Thyroid gland (tissue), 4 donors: ENCODE data around the gene ZBTB1. TPM values are rescaled to one million over a fixed set of nuclear protein-coding genes. Genes with fewer than 3 reads are reported as not detected.
A peak's percentile ranks its signal among the peaks of the same experiment; 100 is the strongest.

ENCODE experiments used
- DNase-seq, 2 donors: peaks; one replicate each; pipeline ENCODE4 v3.0.0-alpha.2; 2019
- H3K27ac ChIP-seq, 3 donors: fragments of 200-600 bp; sonication (generic); 1 replicate in 2 of 3; 2 replicates in 1 of 3; pipeline ENCODE4 v1.5.1; 2016 to 2019; ENCODE audit warnings: mild to moderate bottlenecking in 1 of 3, moderate library complexity in 1 of 3
- H3K27me3 ChIP-seq: fragments of 200-600 bp; sonication (generic); one replicate; pipeline ENCODE4 v1.5.1; 2019
- H3K36me3 ChIP-seq, 2 donors: fragments of 200-600 bp; sonication (generic); one replicate each; pipeline ENCODE4 v1.5.1; 2016 to 2019
- H3K4me1 ChIP-seq, 2 donors: fragments of 200-600 bp; sonication (generic); one replicate each; pipeline ENCODE4 v1.5.1; 2017 to 2019
- H3K4me3 ChIP-seq, 3 donors: fragments of 200-600 bp; sonication (generic); replicated peaks in 1 of 3; 1 replicate in 2 of 3; 2 replicates in 1 of 3; pipeline ENCODE4 v1.5.1; 2016; ENCODE audit warnings: mild to moderate bottlenecking in 1 of 3
- H3K9me3 ChIP-seq: fragments of 200-600 bp; sonication (generic); one replicate; pipeline ENCODE4 v1.5.1; 2017
- POLR2A ChIP-seq, 2 donors: fragments of 450-650 bp; IDR thresholded peaks; one replicate each; pipeline ENCODE4 v1.6.1; 2017; ENCODE audit warnings: antibody characterized with exemption in 2 of 2, mild to moderate bottlenecking in 2 of 2, moderate library complexity in 1 of 2
- WGBS, 2 donors: methylation state at CpG; one replicate each; pipeline ENCODE4 v1.1.5; 2017; 5-methylcytosine and 5-hydroxymethylcytosine counted together
- intact Hi-C: fragments of 100-400 bp; cut with DNase I; formaldehyde crosslinking; loops from one replicate; pipeline ENCODE4 v1.15.1; 2023
- total RNA-seq, 4 donors: library from RNA; depleted of rRNA; stranded (reverse); fragments of >200 nt; gene quantifications; one replicate each; pipeline ENCODE4 v1.2.3, GENCODE V29; 2016
- TF ChIP-seq, protein P1 (sequence below), 6 experiments: fragments of 200-600 bp in 3 of 6; fragments of 450-650 bp in 3 of 6; sonication (generic) in 3 of 6; IDR thresholded peaks; one replicate each; pipeline ENCODE4 v1.5.1; 2016 to 2019; ENCODE audit warnings: antibody characterized with exemption in 6 of 6, mild to moderate bottlenecking in 2 of 6, inconsistent platforms in 1 of 6, moderate library complexity in 1 of 6

Gene ZBTB1
- total RNA-seq, 4 donors from 2014 or later = 44.5 to 72.0 (median 55.9) TPM

DNA sequence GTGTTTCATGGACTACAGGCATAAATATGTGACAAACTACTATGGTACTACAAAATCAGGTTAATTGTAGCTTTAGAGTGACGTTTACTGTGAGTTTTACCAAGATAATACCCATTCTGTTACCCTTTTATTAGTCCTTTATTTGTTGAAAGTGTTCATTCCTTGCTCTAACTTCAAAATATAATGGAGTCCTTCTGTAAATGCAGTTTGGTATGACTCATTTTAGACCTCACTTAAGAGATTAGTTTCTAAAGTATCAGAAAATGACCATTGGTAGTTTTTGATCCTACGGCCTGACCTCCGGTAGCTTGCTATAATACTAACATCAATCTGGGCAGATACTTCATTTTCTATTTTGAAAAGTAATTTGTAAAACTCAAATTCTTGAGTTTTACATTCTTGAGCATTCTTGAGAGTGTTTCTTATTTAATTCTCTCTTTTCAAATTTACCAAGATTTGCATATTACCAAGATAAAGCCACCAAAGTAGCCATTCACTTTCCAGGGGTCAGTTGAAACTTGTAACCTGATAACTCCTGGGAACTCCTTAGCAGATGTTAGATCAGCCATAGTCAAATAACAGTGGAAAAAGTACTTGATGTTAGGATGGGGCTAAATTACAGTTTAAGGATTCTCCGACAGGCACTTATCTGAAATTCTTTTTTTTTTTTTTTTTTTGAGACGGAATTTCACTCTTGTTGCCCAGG is 40.2 kb downstream of the ZBTB1 start:
- Histone ChIP-seq H3K27me3 (no peaks in the 10 kb centered on the region), H3K36me3 (no peaks in the 10 kb centered on the region), H3K9me3 (no peaks in the 10 kb centered on the region), H3K27ac (no peak overlapping the region), H3K4me1 (peaks cover 9 to 14% of the 10 kb centered on the region in 2 donors), H3K4me3 (no peak overlapping the region)
- TF ChIP-seq, protein P1, sequence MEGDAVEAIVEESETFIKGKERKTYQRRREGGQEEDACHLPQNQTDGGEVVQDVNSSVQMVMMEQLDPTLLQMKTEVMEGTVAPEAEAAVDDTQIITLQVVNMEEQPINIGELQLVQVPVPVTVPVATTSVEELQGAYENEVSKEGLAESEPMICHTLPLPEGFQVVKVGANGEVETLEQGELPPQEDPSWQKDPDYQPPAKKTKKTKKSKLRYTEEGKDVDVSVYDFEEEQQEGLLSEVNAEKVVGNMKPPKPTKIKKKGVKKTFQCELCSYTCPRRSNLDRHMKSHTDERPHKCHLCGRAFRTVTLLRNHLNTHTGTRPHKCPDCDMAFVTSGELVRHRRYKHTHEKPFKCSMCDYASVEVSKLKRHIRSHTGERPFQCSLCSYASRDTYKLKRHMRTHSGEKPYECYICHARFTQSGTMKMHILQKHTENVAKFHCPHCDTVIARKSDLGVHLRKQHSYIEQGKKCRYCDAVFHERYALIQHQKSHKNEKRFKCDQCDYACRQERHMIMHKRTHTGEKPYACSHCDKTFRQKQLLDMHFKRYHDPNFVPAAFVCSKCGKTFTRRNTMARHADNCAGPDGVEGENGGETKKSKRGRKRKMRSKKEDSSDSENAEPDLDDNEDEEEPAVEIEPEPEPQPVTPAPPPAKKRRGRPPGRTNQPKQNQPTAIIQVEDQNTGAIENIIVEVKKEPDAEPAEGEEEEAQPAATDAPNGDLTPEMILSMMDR (IDR thresholded peaks at IDR 0.05) = no peak
- TF ChIP-seq POLR2A (IDR thresholded peaks at IDR 0.05) = no peak
- DNase-seq = no peak
- intact Hi-C loops = no loop called here
- WGBS, 2 donors = 82 to 83% methylated on average over 5 of the region's 5 CpGs

DNA sequence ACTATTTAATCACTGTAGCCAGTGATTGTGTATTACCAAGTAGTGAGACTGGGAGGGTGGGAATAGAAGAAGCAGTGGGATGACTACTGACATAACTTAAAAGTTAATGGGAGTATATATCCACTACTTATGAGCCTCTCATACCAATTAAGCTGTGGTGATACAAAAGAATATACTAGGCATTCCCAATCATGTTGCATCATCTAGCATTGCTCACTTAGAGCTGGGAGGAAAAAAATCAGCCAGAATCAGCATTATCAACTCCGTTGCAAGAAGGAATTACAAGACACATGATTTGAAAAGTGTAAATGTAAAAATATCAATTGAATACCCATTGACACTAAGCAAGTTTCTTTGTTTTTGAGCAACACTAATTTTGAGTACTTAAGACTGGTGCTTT is 44.4 kb downstream of the ZBTB1 start:
- H3K36me3 ChIP-seq = no peaks in the 10 kb centered on the region
- intact Hi-C loops = no loop called here
- TF ChIP-seq, protein P1 (IDR thresholded peaks at IDR 0.05) = no peak
- no peak for TF ChIP-seq POLR2A (IDR thresholded peaks at IDR 0.05)
- H3K4me1 ChIP-seq = peaks cover 5 to 11% of the 10 kb centered on the region in 2 donors
- WGBS, 2 donors = 95 to 100% methylated on average over 1 of the region's 1 CpG
- H3K27ac ChIP-seq = no peak overlapping the region
- no peaks in the 10 kb centered on the region for H3K27me3 ChIP-seq
- H3K9me3 ChIP-seq = no peaks in the 10 kb centered on the region
- no peak overlapping the region for H3K4me3 ChIP-seq
- no peak for DNase-seq

DNA sequence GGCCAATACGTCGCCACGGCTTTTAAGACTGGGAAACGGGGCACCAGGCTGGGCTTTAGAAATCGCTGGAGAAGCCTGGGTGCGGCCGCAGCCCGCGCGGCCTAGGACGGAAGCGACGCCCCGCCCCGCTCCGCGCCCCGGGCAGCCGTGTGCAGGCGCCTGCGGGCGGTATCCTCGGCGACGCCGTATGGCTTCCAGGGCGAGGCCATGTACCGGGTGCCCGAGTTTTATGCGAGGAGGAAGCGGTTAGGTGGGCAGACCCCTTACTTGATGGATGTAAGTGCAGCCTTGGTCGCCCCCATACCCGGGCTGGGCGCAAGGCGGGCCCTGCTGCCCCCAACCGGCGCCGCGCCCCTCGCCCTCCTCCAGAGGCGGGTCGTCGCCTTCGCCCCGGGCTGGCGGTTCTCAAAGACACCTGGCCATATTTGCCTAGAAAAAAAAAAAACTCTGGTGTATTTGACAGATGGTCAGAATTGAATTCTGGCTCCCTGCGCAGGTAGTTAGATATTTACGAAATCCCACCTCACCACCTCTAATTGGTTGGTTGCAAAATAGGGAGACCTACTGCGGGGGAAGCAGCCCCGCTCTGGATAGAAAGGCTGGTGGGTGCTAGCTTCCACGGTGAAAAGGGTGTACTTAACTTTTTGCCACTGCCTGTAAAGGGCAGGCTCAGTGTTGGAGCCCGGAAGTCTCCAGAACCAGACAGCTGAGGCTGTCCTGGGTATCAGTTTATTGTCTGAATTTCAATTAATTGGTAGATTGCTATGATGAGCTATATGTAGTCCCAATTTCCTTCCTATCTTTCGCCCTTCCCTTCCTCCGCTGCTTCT is 45.4 kb downstream of the ZBTB1 start, which contains the start of gene PPP1R36:
Gene PPP1R36, plus strand, starts transcription at position 171 of the 830 bp plus-strand sequence. Its CDS starts 37 bp downstream, at position 208.
- Histone ChIP-seq H3K4me3 (peak within 1 kb of the TSS in 1 of 3 donors; percentile 34), H3K27me3 (no peaks in the 10 kb centered on the region), H3K36me3 (no peaks in the 10 kb centered on the region), H3K4me1 (peaks cover 5 to 11% of the 10 kb centered on the region in 2 donors), H3K9me3 (no peaks in the 10 kb centered on the region), H3K27ac (peak within 1 kb of the TSS in 1 of 3 donors; percentile 31)
- WGBS, 2 donors = 20 to 37% methylated on average over 12 to 38 of the region's 54 CpGs
- DNase-seq = peak; percentile 28 to 41
- intact Hi-C loops = no loop called here
- no peak for TF ChIP-seq POLR2A (IDR thresholded peaks at IDR 0.05)
- TF ChIP-seq, protein P1 (IDR thresholded peaks at IDR 0.05) = peak in 1 of 6 experiments; percentile 6

DNA sequence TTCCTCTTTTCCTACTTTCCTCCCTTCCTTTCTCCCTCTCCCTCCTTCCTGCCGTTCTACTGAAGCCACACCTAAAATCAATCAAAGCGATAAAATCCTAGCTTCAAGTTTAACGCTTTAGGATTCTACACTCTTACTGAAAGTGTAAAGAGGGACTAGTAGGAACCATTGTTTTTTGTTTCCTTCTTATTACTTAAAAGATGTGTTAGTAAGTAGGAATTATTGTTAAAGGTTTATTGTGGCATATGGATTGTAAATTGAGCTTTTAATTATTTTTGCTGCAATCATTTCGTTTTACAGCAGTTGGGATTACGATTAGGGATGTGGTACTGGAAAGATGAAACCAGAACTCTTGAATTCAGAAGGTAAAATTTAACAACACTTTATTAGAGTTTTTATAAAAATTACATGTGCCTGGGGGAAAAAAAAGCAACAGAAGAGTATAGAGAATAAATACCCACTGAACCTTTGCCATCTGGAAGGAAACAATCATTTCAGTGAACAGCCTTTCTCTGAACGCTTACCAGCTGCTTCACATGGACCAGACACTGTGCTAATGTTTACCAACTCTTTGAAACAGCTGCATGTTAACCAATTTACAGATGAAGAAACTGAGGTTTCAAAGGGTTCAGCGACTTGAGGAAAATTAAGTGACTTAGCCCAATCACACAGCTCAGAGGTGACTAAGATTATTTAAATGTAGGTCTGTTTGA is 46.2 kb downstream of the ZBTB1 start:
- Histone ChIP-seq H3K27ac (no peak overlapping the region), H3K4me1 (peaks cover 5 to 11% of the 10 kb centered on the region in 2 donors), H3K36me3 (no peaks in the 10 kb centered on the region), H3K9me3 (no peaks in the 10 kb centered on the region), H3K4me3 (no peak overlapping the region), H3K27me3 (no peaks in the 10 kb centered on the region)
- 74 to 87% methylated on average over 7 of the region's 7 CpGs for WGBS, 2 donors
- TF ChIP-seq POLR2A (IDR thresholded peaks at IDR 0.05) = no peak
- TF ChIP-seq, protein P1 (IDR thresholded peaks at IDR 0.05) = no peak
- DNase-seq = no peak
- intact Hi-C loops = no loop called here
